Measurements from ENCODE around the gene CISD1.

The CISD1 gene

DNA sequence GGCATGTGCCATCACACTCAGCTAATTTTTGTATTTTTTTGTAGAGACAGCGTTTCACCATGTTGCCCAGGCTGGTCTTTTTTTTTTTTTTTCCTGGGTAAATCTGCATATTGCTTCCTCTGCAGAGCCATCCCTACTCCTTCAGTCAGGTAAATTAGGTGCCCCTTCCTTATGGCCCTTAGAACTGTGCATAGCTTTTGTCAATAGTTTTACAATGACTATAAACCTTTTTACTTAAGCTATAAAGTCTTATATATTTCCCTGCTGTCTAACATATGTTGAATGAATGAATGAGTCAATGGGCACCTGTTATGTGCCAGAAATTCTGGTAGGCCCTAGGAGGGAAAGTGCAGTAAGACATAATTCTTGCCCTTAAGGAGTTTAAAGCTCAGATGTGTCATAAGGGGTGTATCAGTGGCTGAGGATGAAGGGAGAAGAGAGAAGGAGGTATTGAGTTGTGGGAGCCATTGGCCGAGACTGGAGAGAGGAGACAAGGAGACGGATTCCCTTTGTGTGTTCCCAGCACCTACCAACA, 35.2 kb downstream of the CISD1 start:
- Histone ChIP-seq H3K9ac (ENCODE audit: low read depth in 1 of 2, low read length in 2 of 2) (no peak overlapping the region), H3K27me3 (ENCODE audit: control insufficient read depth in 2 of 2, insufficient read depth in 2 of 2, low read length in 2 of 2) (no peaks in the 10 kb centered on the region), H3K4me3 (ENCODE audit: low read length in 2 of 2) (peak overlapping the region in 1 of 2 donors; percentile 23), H3K36me3 (ENCODE audit: control insufficient read depth in 2 of 2, insufficient read depth in 2 of 2, low read length in 2 of 2) (no peaks in the 10 kb centered on the region), H3K9me3 (ENCODE audit: control insufficient read depth in 2 of 2, low read length in 2 of 2) (no peaks in the 10 kb centered on the region), H3K27ac (ENCODE audit: low read depth in 2 of 2, low read length in 2 of 2) (peak overlapping the region; percentile 3 to 42), H3K4me1 (ENCODE audit: control insufficient read depth in 2 of 2, insufficient read depth in 2 of 2, low read length in 2 of 2) (peaks cover 11 to 37% of the 10 kb centered on the region in 2 donors)

- no peak overlapping the region for H3K27ac ChIP-seq (ENCODE audit: low read depth in 2 of 2, low read length in 2 of 2)
- no peak overlapping the region for H3K9ac ChIP-seq (ENCODE audit: low read depth in 1 of 2, low read length in 2 of 2)
- H3K9me3 ChIP-seq (ENCODE audit: control insufficient read depth in 2 of 2, low read length in 2 of 2), result no peaks in the 10 kb centered on the region
- H3K4me1 ChIP-seq (ENCODE audit: control insufficient read depth in 2 of 2, insufficient read depth in 2 of 2, low read length in 2 of 2), result peaks cover 11 to 31% of the 10 kb centered on the region in 2 donors
- H3K4me3 ChIP-seq (ENCODE audit: low read length in 2 of 2), result no peak overlapping the region
- H3K27me3 ChIP-seq (ENCODE audit: control insufficient read depth in 2 of 2, insufficient read depth in 2 of 2, low read length in 2 of 2), result no peaks in the 10 kb centered on the region
- H3K36me3 ChIP-seq (ENCODE audit: control insufficient read depth in 2 of 2, insufficient read depth in 2 of 2, low read length in 2 of 2), result no peaks in the 10 kb centered on the region
Measured at GRCh38 chr10:58305821-58306220, 36.9 kb downstream of the CISD1 start.

DNA sequence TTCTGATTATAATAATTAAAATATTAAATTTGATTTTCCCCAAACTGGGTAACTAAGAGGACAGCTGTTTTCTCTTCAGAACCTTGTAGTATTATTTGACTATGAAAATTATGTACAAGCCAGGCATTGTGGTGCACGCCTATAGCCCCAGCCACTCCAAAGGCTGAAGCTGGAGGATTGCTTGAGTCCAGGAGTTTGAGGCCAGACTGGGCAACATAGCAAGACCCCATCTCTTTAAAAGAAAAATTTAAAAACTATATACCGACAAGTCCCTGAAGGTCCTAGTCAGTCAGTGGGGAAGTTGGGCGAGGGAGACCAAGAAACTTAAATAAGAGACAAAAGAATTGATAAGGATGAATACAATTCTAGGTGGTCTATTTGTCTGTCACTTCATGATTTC, 38.7 kb downstream of the CISD1 start:
- H3K4me3 ChIP-seq (ENCODE audit: low read length in 2 of 2), result no peak overlapping the region
- H3K9me3 ChIP-seq (ENCODE audit: control insufficient read depth in 2 of 2, low read length in 2 of 2), result no peaks in the 10 kb centered on the region
- no peak overlapping the region for H3K27ac ChIP-seq (ENCODE audit: low read depth in 2 of 2, low read length in 2 of 2)
- peaks cover 9 to 21% of the 10 kb centered on the region in 2 donors for H3K4me1 ChIP-seq (ENCODE audit: control insufficient read depth in 2 of 2, insufficient read depth in 2 of 2, low read length in 2 of 2)
- H3K27me3 ChIP-seq (ENCODE audit: control insufficient read depth in 2 of 2, insufficient read depth in 2 of 2, low read length in 2 of 2), result no peaks in the 10 kb centered on the region
- no peak overlapping the region for H3K9ac ChIP-seq (ENCODE audit: low read depth in 1 of 2, low read length in 2 of 2)
- no peaks in the 10 kb centered on the region for H3K36me3 ChIP-seq (ENCODE audit: control insufficient read depth in 2 of 2, insufficient read depth in 2 of 2, low read length in 2 of 2)

GRCh38 chr10:58311026-58311425, 42.1 kb downstream of the CISD1 start:
- Histone ChIP-seq H3K9ac (ENCODE audit: low read depth in 1 of 2, low read length in 2 of 2) (no peak overlapping the region), H3K36me3 (ENCODE audit: control insufficient read depth in 2 of 2, insufficient read depth in 2 of 2, low read length in 2 of 2) (no peaks in the 10 kb centered on the region), H3K27me3 (ENCODE audit: control insufficient read depth in 2 of 2, insufficient read depth in 2 of 2, low read length in 2 of 2) (no peaks in the 10 kb centered on the region), H3K4me3 (ENCODE audit: low read length in 2 of 2) (no peak overlapping the region), H3K27ac (ENCODE audit: low read depth in 2 of 2, low read length in 2 of 2) (no peak overlapping the region), H3K9me3 (ENCODE audit: control insufficient read depth in 2 of 2, low read length in 2 of 2) (no peaks in the 10 kb centered on the region), H3K4me1 (ENCODE audit: control insufficient read depth in 2 of 2, insufficient read depth in 2 of 2, low read length in 2 of 2) (peaks cover under 1 to 4% of the 10 kb centered on the region in 2 donors)

- H3K27ac ChIP-seq (ENCODE audit: low read depth in 2 of 2, low read length in 2 of 2), result no peak overlapping the region
- no peak overlapping the region for H3K9ac ChIP-seq (ENCODE audit: low read depth in 1 of 2, low read length in 2 of 2)
- H3K27me3 ChIP-seq (ENCODE audit: control insufficient read depth in 2 of 2, insufficient read depth in 2 of 2, low read length in 2 of 2), result no peaks in the 10 kb centered on the region
- H3K4me1 ChIP-seq (ENCODE audit: control insufficient read depth in 2 of 2, insufficient read depth in 2 of 2, low read length in 2 of 2), result no peaks in the 10 kb centered on the region
- no peaks in the 10 kb centered on the region for H3K9me3 ChIP-seq (ENCODE audit: control insufficient read depth in 2 of 2, low read length in 2 of 2)
- H3K36me3 ChIP-seq (ENCODE audit: control insufficient read depth in 2 of 2, insufficient read depth in 2 of 2, low read length in 2 of 2), result no peaks in the 10 kb centered on the region
- no peak overlapping the region for H3K4me3 ChIP-seq (ENCODE audit: low read length in 2 of 2)
Measured at GRCh38 chr10:58316874-58317273, 47.9 kb downstream of the CISD1 start.

DNA sequence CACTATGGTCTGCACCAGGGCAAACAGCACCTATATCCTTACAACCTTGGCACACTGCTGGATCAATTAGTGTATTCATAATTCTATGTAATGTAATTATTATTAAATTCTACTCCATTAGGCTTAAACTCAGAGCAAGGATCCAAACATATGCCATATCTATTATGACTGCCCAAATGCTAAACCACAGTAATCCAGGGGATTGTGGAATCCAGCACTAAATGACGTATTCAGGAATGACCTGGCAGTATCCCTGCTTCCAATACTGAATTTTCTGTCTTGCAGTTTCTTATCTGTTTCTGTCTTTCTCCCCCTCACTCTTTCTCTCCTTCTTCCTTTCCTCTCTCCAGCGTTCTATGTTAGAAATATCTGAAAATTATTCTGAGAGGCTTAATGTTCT, 49.4 kb downstream of the CISD1 start:
- Histone ChIP-seq H3K9ac (ENCODE audit: low read depth in 1 of 2, low read length in 2 of 2) (no peak overlapping the region), H3K4me1 (ENCODE audit: control insufficient read depth in 2 of 2, insufficient read depth in 2 of 2, low read length in 2 of 2) (peaks cover 3 to 11% of the 10 kb centered on the region in 2 donors), H3K9me3 (ENCODE audit: control insufficient read depth in 2 of 2, low read length in 2 of 2) (no peaks in the 10 kb centered on the region)

GRCh38 chr10:58319599-58319998, 50.6 kb downstream of the CISD1 start:
- no peaks in the 10 kb centered on the region for H3K36me3 ChIP-seq (ENCODE audit: control insufficient read depth in 2 of 2, insufficient read depth in 2 of 2, low read length in 2 of 2)
- H3K4me3 ChIP-seq (ENCODE audit: low read length in 2 of 2), result no peak overlapping the region
- H3K4me1 ChIP-seq (ENCODE audit: control insufficient read depth in 2 of 2, insufficient read depth in 2 of 2, low read length in 2 of 2), result peaks cover 3 to 11% of the 10 kb centered on the region in 2 donors
- no peaks in the 10 kb centered on the region for H3K27me3 ChIP-seq (ENCODE audit: control insufficient read depth in 2 of 2, insufficient read depth in 2 of 2, low read length in 2 of 2)
- no peak overlapping the region for H3K27ac ChIP-seq (ENCODE audit: low read depth in 2 of 2, low read length in 2 of 2)
- no peaks in the 10 kb centered on the region for H3K9me3 ChIP-seq (ENCODE audit: control insufficient read depth in 2 of 2, low read length in 2 of 2)
- H3K9ac ChIP-seq (ENCODE audit: low read depth in 1 of 2, low read length in 2 of 2), result no peak overlapping the region

More for the DNA sequence above, 49.4 kb downstream of the CISD1 start:
- no peak overlapping the region for H3K27ac ChIP-seq (ENCODE audit: low read depth in 2 of 2, low read length in 2 of 2)
- no peaks in the 10 kb centered on the region for H3K36me3 ChIP-seq (ENCODE audit: control insufficient read depth in 2 of 2, insufficient read depth in 2 of 2, low read length in 2 of 2)
- H3K27me3 ChIP-seq (ENCODE audit: control insufficient read depth in 2 of 2, insufficient read depth in 2 of 2, low read length in 2 of 2), result no peaks in the 10 kb centered on the region
- H3K4me3 ChIP-seq (ENCODE audit: low read length in 2 of 2), result no peak overlapping the region

GRCh38 chr10:58320351-58321049, 51.5 kb downstream of the CISD1 start:
- Histone ChIP-seq H3K4me3 (ENCODE audit: low read length in 2 of 2) (no peak overlapping the region), H3K27ac (ENCODE audit: low read depth in 2 of 2, low read length in 2 of 2) (no peak overlapping the region)

GRCh38 chr10:58322072-58322834, 53.3 kb downstream of the CISD1 start:
- Histone ChIP-seq H3K27ac (ENCODE audit: low read depth in 2 of 2, low read length in 2 of 2) (peak overlapping the region; percentile 45 to 56), H3K4me3 (ENCODE audit: low read length in 2 of 2) (peak overlapping the region in 1 of 2 donors; percentile 44), H3K9ac (ENCODE audit: low read depth in 1 of 2, low read length in 2 of 2) (no peak overlapping the region), H3K27me3 (ENCODE audit: control insufficient read depth in 2 of 2, insufficient read depth in 2 of 2, low read length in 2 of 2) (no peaks in the 10 kb centered on the region), H3K9me3 (ENCODE audit: control insufficient read depth in 2 of 2, low read length in 2 of 2) (no peaks in the 10 kb centered on the region), H3K4me1 (ENCODE audit: control insufficient read depth in 2 of 2, insufficient read depth in 2 of 2, low read length in 2 of 2) (peaks cover 3 to 11% of the 10 kb centered on the region in 2 donors), H3K36me3 (ENCODE audit: control insufficient read depth in 2 of 2, insufficient read depth in 2 of 2, low read length in 2 of 2) (no peaks in the 10 kb centered on the region)

More at GRCh38 chr10:58320351-58321049, 51.5 kb downstream of the CISD1 start:
- Histone ChIP-seq H3K27me3 (ENCODE audit: control insufficient read depth in 2 of 2, insufficient read depth in 2 of 2, low read length in 2 of 2) (no peaks in the 10 kb centered on the region), H3K9ac (ENCODE audit: low read depth in 1 of 2, low read length in 2 of 2) (no peak overlapping the region), H3K9me3 (ENCODE audit: control insufficient read depth in 2 of 2, low read length in 2 of 2) (no peaks in the 10 kb centered on the region), H3K36me3 (ENCODE audit: control insufficient read depth in 2 of 2, insufficient read depth in 2 of 2, low read length in 2 of 2) (no peaks in the 10 kb centered on the region), H3K4me1 (ENCODE audit: control insufficient read depth in 2 of 2, insufficient read depth in 2 of 2, low read length in 2 of 2) (peaks cover 3 to 11% of the 10 kb centered on the region in 2 donors)

- no peaks in the 10 kb centered on the region for H3K36me3 ChIP-seq (ENCODE audit: control insufficient read depth in 2 of 2, insufficient read depth in 2 of 2, low read length in 2 of 2)
- no peak overlapping the region for H3K9ac ChIP-seq (ENCODE audit: low read depth in 1 of 2, low read length in 2 of 2)
- no peaks in the 10 kb centered on the region for H3K27me3 ChIP-seq (ENCODE audit: control insufficient read depth in 2 of 2, insufficient read depth in 2 of 2, low read length in 2 of 2)
- H3K4me1 ChIP-seq (ENCODE audit: control insufficient read depth in 2 of 2, insufficient read depth in 2 of 2, low read length in 2 of 2), result peaks cover 3 to 11% of the 10 kb centered on the region in 2 donors
- H3K4me3 ChIP-seq (ENCODE audit: low read length in 2 of 2), result peak overlapping the region in 1 of 2 donors; percentile 44
- peak overlapping the region; percentile 45 to 56 for H3K27ac ChIP-seq (ENCODE audit: low read depth in 2 of 2, low read length in 2 of 2)
- H3K9me3 ChIP-seq (ENCODE audit: control insufficient read depth in 2 of 2, low read length in 2 of 2), result no peaks in the 10 kb centered on the region
Measured at GRCh38 chr10:58322835-58323209, 53.9 kb downstream of the CISD1 start.
